H1 (cell line): ENCODE data around the gene HIVEP3. TPM values are rescaled to one million over a fixed set of nuclear protein-coding genes. Genes with fewer than 3 reads are reported as not detected.
A peak's percentile ranks its signal among the peaks of the same experiment; 100 is the strongest.

Source experiments
- CTCF ChIA-PET: fragments of 300-600 bp; sonication (Branson Sonifier 250); formaldehyde crosslinking; loops from one replicate; lab custom pipeline; 2021; ENCODE audit not compliant: partially characterized antibody; lab: Charles Lee
- POLR2A ChIA-PET: fragments of 300-600 bp; sonication (Branson Sonifier 250); formaldehyde crosslinking; loops from one replicate; lab custom pipeline; 2021; ENCODE audit warnings: inconsistent platforms; ENCODE audit not compliant: partially characterized antibody; lab: Charles Lee
- DNase-seq, 2 experiments: peaks; one replicate each; pipeline versions ENCODE4 v3.0.0 to v3.0.0-alpha.2; 2010 to 2022; ENCODE audit warnings: low spot score in 2 of 2, low read depth in 1 of 2, mixed read lengths in 1 of 2
- FAIRE-seq: peaks from 2 replicates; lab custom pipeline; 2011; peaks lifted over from hg19 to GRCh38; lab: Jason Lieb, UNC
- H2AFZ ChIP-seq: 2 replicates; pipeline ENCODE4 v1.8.1; 2012; ENCODE audit warnings: low read length, inconsistent platforms
- H2AK5ac ChIP-seq: 2 replicates; pipeline ENCODE4 v1.6.1; 2013; ENCODE audit warnings: low read depth, low read length
- H2BK120ac ChIP-seq: replicated peaks from 2 replicates; pipeline ENCODE3; 2013; ENCODE audit warnings: low read depth, low read length, inconsistent platforms
- H2BK12ac ChIP-seq: 2 replicates; pipeline ENCODE4 v1.6.1; 2013; ENCODE audit warnings: low read depth, low read length
- H2BK15ac ChIP-seq: 2 replicates; pipeline ENCODE4 v1.6.1; 2013; ENCODE audit warnings: low read length
- H2BK20ac ChIP-seq: 2 replicates; pipeline ENCODE4 v1.6.1; 2013; ENCODE audit warnings: low read length
- H2BK5ac ChIP-seq: 2 replicates; pipeline ENCODE4 v1.6.1; 2013; ENCODE audit warnings: low read depth, low read length
- H3K14ac ChIP-seq: 2 replicates; pipeline ENCODE4 v1.6.1; 2013; ENCODE audit warnings: inconsistent platforms; ENCODE audit not compliant: insufficient read length
- H3K18ac ChIP-seq: 2 replicates; pipeline ENCODE4 v1.6.1; 2013; ENCODE audit warnings: low read length; ENCODE audit errors: extremely low read depth
- H3K23ac ChIP-seq: 2 replicates; pipeline ENCODE4 v1.6.1; 2013; ENCODE audit warnings: inconsistent platforms; ENCODE audit not compliant: insufficient read length
- H3K23me2 ChIP-seq: 2 replicates; pipeline ENCODE4 v1.6.1; 2013; ENCODE audit warnings: low read depth, low read length
- H3K27ac ChIP-seq: 2 replicates; pipeline ENCODE4 v1.6.1; 2011; ENCODE audit warnings: low read depth, low read length, inconsistent platforms
- H3K27me3 ChIP-seq, 4 experiments: replicated peaks in 1 of 4; 1 replicate in 1 of 4; 2 replicates in 3 of 4; pipeline versions ENCODE4 v1.6.1 to v1.8.1; 2011 to 2013; ENCODE audit warnings: low read length in 3 of 4, mild to moderate bottlenecking in 3 of 4, inconsistent platforms in 2 of 4, mixed read lengths in 2 of 4, moderate library complexity in 1 of 4; ENCODE audit not compliant: control insufficient read depth in 3 of 4, insufficient read depth in 3 of 4; ENCODE audit errors: extremely low read depth in 1 of 4
- H3K36me3 ChIP-seq, 4 experiments: 2 replicates each; pipeline versions ENCODE4 v1.6.1 to v1.8.1; 2011 to 2013; ENCODE audit warnings: mild to moderate bottlenecking in 4 of 4, low read length in 3 of 4, moderate library complexity in 2 of 4, control low read depth in 1 of 4, inconsistent platforms in 1 of 4; ENCODE audit not compliant: insufficient read depth in 4 of 4, control insufficient read depth in 2 of 4
- H3K4ac ChIP-seq: replicated peaks from 2 replicates; pipeline ENCODE3; 2013; ENCODE audit warnings: low read length, low read depth, mixed read lengths, inconsistent platforms; ENCODE audit not compliant: insufficient read length
- H3K4me1 ChIP-seq, 4 experiments: replicated peaks in 1 of 4; 1 replicate in 1 of 4; 2 replicates in 3 of 4; pipeline versions ENCODE4 v1.6.1 to v1.8.1; 2011 to 2013; ENCODE audit warnings: low read length in 3 of 4, inconsistent platforms in 2 of 4, mixed read lengths in 1 of 4; ENCODE audit not compliant: insufficient read depth in 4 of 4, control insufficient read depth in 3 of 4
- H3K4me2 ChIP-seq, 2 experiments: 2 replicates each; pipeline versions ENCODE4 v1.6.1 to v1.8.1; 2011 to 2013; ENCODE audit warnings: low read depth in 2 of 2, low read length in 2 of 2, control low read depth in 1 of 2, inconsistent platforms in 1 of 2, mild to moderate bottlenecking in 1 of 2; ENCODE audit not compliant: insufficient read depth in 1 of 2
- H3K4me3 ChIP-seq, 4 experiments: fragments of 200-600, 300-600 bp in 1 of 4; sonication (generic), shearing (Covaris generic), sonication (Bioruptor Twin) in 1 of 4; 2 replicates each; pipeline versions ENCODE4 v1.5.1 to v1.8.1; 2011 to 2016; ENCODE audit warnings: low read length in 4 of 4, low read depth in 3 of 4, control low read depth in 2 of 4, inconsistent platforms in 2 of 4, mild to moderate bottlenecking in 2 of 4, mixed read lengths in 1 of 4, moderate library complexity in 1 of 4; ENCODE audit not compliant: insufficient read depth in 2 of 4; ENCODE audit errors: extremely low read depth in 1 of 4
- H3K56ac ChIP-seq: replicated peaks from 2 replicates; pipeline ENCODE3; 2013; ENCODE audit warnings: low read depth, mild to moderate bottlenecking, mixed read lengths, low read length, inconsistent platforms; ENCODE audit not compliant: insufficient read length
- H3K79me1 ChIP-seq: 2 replicates; pipeline ENCODE4 v1.6.1; 2013; ENCODE audit warnings: low read depth, low read length, control low read depth
- H3K79me2 ChIP-seq, 2 experiments: 2 replicates each; pipeline versions ENCODE4 v1.6.1 to v1.8.1; 2012 to 2013; ENCODE audit warnings: low read length in 2 of 2, mild to moderate bottlenecking in 2 of 2, inconsistent platforms in 1 of 2; ENCODE audit not compliant: insufficient read depth in 2 of 2, control insufficient read depth in 1 of 2
- H3K9ac ChIP-seq, 4 experiments: replicated peaks in 1 of 4; 1 replicate in 1 of 4; 2 replicates in 3 of 4; pipeline versions ENCODE4 v1.6.1 to v1.8.1; 2011 to 2013; ENCODE audit warnings: low read depth in 3 of 4, low read length in 3 of 4, control low read depth in 2 of 4, mild to moderate bottlenecking in 2 of 4, moderate library complexity in 2 of 4, inconsistent platforms in 1 of 4; ENCODE audit errors: extremely low read depth in 1 of 4
- H3K9me3 ChIP-seq, 2 experiments: 2 replicates each; pipeline versions ENCODE4 v1.6.1 to v1.8.1; 2012 to 2013; ENCODE audit warnings: mild to moderate bottlenecking in 2 of 2, moderate library complexity in 2 of 2, control low read depth in 1 of 2, inconsistent platforms in 1 of 2, low read depth in 1 of 2, low read length in 1 of 2, mixed read lengths in 1 of 2; ENCODE audit not compliant: insufficient read depth in 2 of 2
- H4K20me1 ChIP-seq, 2 experiments: replicated peaks in 1 of 2; 2 replicates each; pipeline versions ENCODE3 to v1.8.1; 2011 to 2013; ENCODE audit warnings: inconsistent platforms in 2 of 2, low read length in 2 of 2, mild to moderate bottlenecking in 1 of 2; ENCODE audit not compliant: insufficient read depth in 2 of 2, control insufficient read depth in 1 of 2
- H4K5ac ChIP-seq: 2 replicates; pipeline ENCODE4 v1.6.1; 2013; ENCODE audit warnings: low read length, low read depth, mixed read lengths, inconsistent platforms; ENCODE audit not compliant: insufficient read length
- H4K8ac ChIP-seq: 2 replicates; pipeline ENCODE4 v1.8.0; 2013; ENCODE audit warnings: mild to moderate bottlenecking, moderate library complexity, low read length, inconsistent platforms; ENCODE audit not compliant: insufficient read depth; ENCODE audit errors: extremely low read depth
- H4K91ac ChIP-seq: replicated peaks from 2 replicates; pipeline ENCODE3; 2013; ENCODE audit warnings: low read length, mixed read lengths, inconsistent platforms; ENCODE audit not compliant: insufficient read length
- ASH2L ChIP-seq: fragments of 200-600, 300-600 bp; sonication (generic); IDR thresholded peaks from one replicate; pipeline ENCODE4 v1.7.1; 2017; ENCODE audit warnings: low read length
- BACH1 ChIP-seq: IDR thresholded peaks from 2 replicates; pipeline ENCODE4 v1.6.1; 2012; ENCODE audit warnings: low read length, improper control_type of control experiment
- GABPA ChIP-seq: IDR thresholded peaks from 2 replicates; pipeline ENCODE4 v1.6.1; 2011; ENCODE audit warnings: mild to moderate bottlenecking, low read length, moderate library complexity, borderline replicate concordance; ENCODE audit not compliant: insufficient read depth
- GTF2F1 ChIP-seq: IDR thresholded peaks from 2 replicates; pipeline ENCODE4 v1.6.1; 2012; ENCODE audit warnings: low read depth, low read length, improper control_type of control experiment, borderline replicate concordance
- KDM1A ChIP-seq: fragments of 200-600, 300-600 bp; sonication (generic); IDR thresholded peaks from 2 replicates; pipeline ENCODE4 v1.7.1; 2016; ENCODE audit warnings: mild to moderate bottlenecking, low read length, borderline replicate concordance
- PHF8 ChIP-seq: fragments of 200-600 bp; sonication (generic); conservative IDR thresholded peaks from 2 replicates; pipeline ENCODE4 v1.7.1; 2012; ENCODE audit warnings: low read depth, mild to moderate bottlenecking, inconsistent platforms, low read length, moderate library complexity
- RAD21 ChIP-seq, 2 experiments: IDR thresholded peaks in 1 of 2; conservative IDR thresholded peaks in 1 of 2; 2 replicates each; pipeline ENCODE4 v1.6.1; 2011; ENCODE audit warnings: low read depth in 2 of 2, low read length in 2 of 2, improper control_type of control experiment in 1 of 2, inconsistent platforms in 1 of 2, mild to moderate bottlenecking in 1 of 2, moderate library complexity in 1 of 2
- SIN3A ChIP-seq, 2 experiments: IDR thresholded peaks in 1 of 2; conservative IDR thresholded peaks in 1 of 2; 2 replicates each; pipeline ENCODE4 v1.6.1; 2011 to 2012; ENCODE audit warnings: low read length in 2 of 2, improper control_type of control experiment in 1 of 2, low read depth in 1 of 2, mild to moderate bottlenecking in 1 of 2
- SIX5 ChIP-seq: IDR thresholded peaks from 2 replicates; pipeline ENCODE4 v1.6.1; 2011; ENCODE audit warnings: mild to moderate bottlenecking, low read depth, low read length
- TBP ChIP-seq: IDR thresholded peaks from 2 replicates; pipeline ENCODE4 v1.6.1; 2011; ENCODE audit warnings: low read depth, low read length, improper control_type of control experiment
- TEAD4 ChIP-seq: IDR thresholded peaks from 2 replicates; pipeline ENCODE4 v1.6.1; 2012; ENCODE audit warnings: low read depth, low read length, inconsistent platforms, mixed read lengths
- polyA plus RNA-seq, 7 experiments: library from polyadenylated mRNA; depleted of rRNA in 3 of 7; stranded (reverse) in 5 of 7; unstranded in 2 of 7; fragments of >200 nt in 5 of 7; fragments of 200-250 nt in 2 of 7; gene quantifications; 1 replicate in 5 of 7; 2 replicates in 1 of 7; 4 replicates in 1 of 7; pipeline versions ENCODE4 v1.2.1 to v1.2.3, GENCODE V29; 2011 to 2013; ENCODE audit warnings: missing spikeins in 2 of 7, mixed read lengths in 2 of 7
- total RNA-seq: library from RNA; stranded (reverse); fragmentation: NEBNext Ultra II Directional; extraction: Animal tissue kit (Norgen Biotek cat#: 25700); gene quantifications from 2 replicates; pipeline ENCODE4 v1.2.1, GENCODE V29; 2021
- TF ChIP-seq, protein P1 (sequence below): IDR thresholded peaks from 2 replicates; pipeline ENCODE4 v1.6.1; 2012; ENCODE audit warnings: inconsistent platforms
- TF ChIP-seq, protein P2 (sequence below): IDR thresholded peaks from 2 replicates; pipeline ENCODE4 v1.6.1; 2012; ENCODE audit warnings: inconsistent platforms

HIVEP3 gene
- total and polyA plus RNA-seq, 2 of the 8 experiments (the other 6 are each of a cell fraction or from before 2014, with no cell fraction given): 0.24 to 0.69 TPM

DNA sequence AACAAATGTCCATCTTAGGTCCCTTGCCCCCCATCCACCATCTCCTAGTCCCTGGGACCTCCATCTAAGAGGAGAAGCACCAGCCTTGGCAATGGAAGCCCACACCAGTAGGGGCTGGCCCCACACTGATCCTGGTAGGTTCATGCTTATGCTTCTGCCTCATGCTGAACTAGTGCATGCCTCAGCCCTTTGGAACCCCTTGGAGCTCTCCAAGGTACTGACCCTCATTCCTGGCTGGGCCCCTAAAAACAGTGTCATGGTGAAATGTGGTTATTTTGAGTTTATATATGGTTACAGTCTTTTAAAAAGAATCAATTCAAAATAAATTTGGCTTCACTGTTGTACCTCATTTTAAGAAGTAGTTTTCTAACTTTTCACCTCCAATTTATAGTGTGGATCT, 108.3 kb downstream of the HIVEP3 start:
- ChIA-PET CTCF (interaction anchor here (1.3 to 2.9 kb wide), 4 partner anchors 13 to 236 kb away, joined by 3 to 11 read pairs (median 8); no protein-coding TSS in a partner anchor), POLR2A (no interaction called here)
- Histone ChIP-seq H3K36me3 (no peaks in the 10 kb centered on the region), H2BK120ac (no peak overlapping the region), H2BK5ac (no peak overlapping the region), H3K9me3 (no peaks in the 10 kb centered on the region), H2AK5ac (no peak overlapping the region), H3K4me1 (peaks cover 0 to 6% (median 0%) of the 10 kb centered on the region in 4 experiments; a peak in 2 of 7 replicates), H4K5ac (no peak overlapping the region)
- DNase-seq: peak in 1 of 2 experiments; percentile 67
- TF ChIP-seq BACH1 (no peak), KDM1A (no peak), GABPA (no peak), PHF8 (no peak), ASH2L (no peak), GTF2F1 (no peak), TEAD4 (peak; percentile 68), SIN3A (conservative IDR thresholded peaks at IDR 0.05 in 1 of 2, IDR thresholded peaks at IDR 0.05 in 1 of 2; ENCODE audit: low read depth in 1 of 2, low read length in 2 of 2) (peak in 1 of 2 experiments; percentile 51; a peak in 1 of 4 replicates), SIX5 (no peak), RAD21 (IDR thresholded peaks at IDR 0.05 in 1 of 2, conservative IDR thresholded peaks at IDR 0.05 in 1 of 2; ENCODE audit: low read depth in 2 of 2, low read length in 2 of 2) (peak in 1 of 2 experiments; percentile 38; a peak in 1 of 4 replicates), TBP (no peak)
- TF ChIP-seq, protein P1, sequence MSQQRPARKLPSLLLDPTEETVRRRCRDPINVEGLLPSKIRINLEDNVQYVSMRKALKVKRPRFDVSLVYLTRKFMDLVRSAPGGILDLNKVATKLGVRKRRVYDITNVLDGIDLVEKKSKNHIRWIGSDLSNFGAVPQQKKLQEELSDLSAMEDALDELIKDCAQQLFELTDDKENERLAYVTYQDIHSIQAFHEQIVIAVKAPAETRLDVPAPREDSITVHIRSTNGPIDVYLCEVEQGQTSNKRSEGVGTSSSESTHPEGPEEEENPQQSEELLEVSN: no peak
- TF ChIP-seq, protein P2, sequence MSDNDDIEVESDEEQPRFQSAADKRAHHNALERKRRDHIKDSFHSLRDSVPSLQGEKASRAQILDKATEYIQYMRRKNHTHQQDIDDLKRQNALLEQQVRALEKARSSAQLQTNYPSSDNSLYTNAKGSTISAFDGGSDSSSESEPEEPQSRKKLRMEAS: peak; percentile 65
- TF ChIP-seq, all 59 proteins: peak for 4
- Histone ChIP-seq H3K79me1 (no peaks in the 10 kb centered on the region), H2BK20ac (no peak overlapping the region), H3K18ac (no peak overlapping the region), H2BK12ac (no peak overlapping the region), H3K14ac (no peak overlapping the region), H2AFZ (no peak overlapping the region), H3K23me2 (no peaks in the 10 kb centered on the region), H3K56ac (no peak overlapping the region), H3K4ac (no peak overlapping the region), H4K20me1 (no peaks in the 10 kb centered on the region), H2BK15ac (no peak overlapping the region), H3K79me2 (no peaks in the 10 kb centered on the region), H3K27ac (no peak overlapping the region), H4K91ac (no peak overlapping the region), H3K4me3 (no peak overlapping the region), H3K4me2 (no peak overlapping the region), H3K9ac (no peak overlapping the region), H4K8ac (no peak overlapping the region), H3K27me3 (no peaks in the 10 kb centered on the region), H3K23ac (no peak overlapping the region)
- no peak for FAIRE-seq
